Tibial nerve (tissue), 4 donors: ENCODE measurements around the gene CTAGE8. TPM values are rescaled to one million over a fixed set of nuclear protein-coding genes. Genes with fewer than 3 reads are reported as not detected.
"Not testable (repeated sequence)": the region's sequence is repeated elsewhere in the genome, so short reads cannot be mapped to it uniquely, and the experiment has no call there.

ENCODE experiments used
- DNase-seq, 2 donors: peaks; one replicate each; pipeline ENCODE4 v3.0.0-alpha.2; 2019; ENCODE audit warnings: low spot score in 2 of 2
- H3K27ac ChIP-seq, 4 donors: fragments of 200-600 bp; sonication (generic) in 3 of 4; one replicate each; pipeline ENCODE4 v1.5.1; 2017 to 2019; ENCODE audit warnings: mild to moderate bottlenecking in 1 of 4
- H3K27me3 ChIP-seq, 2 donors: fragments of 200-600 bp; sonication (generic) in 1 of 2; one replicate each; pipeline versions ENCODE4 v1.5.1 to v1.6.0; 2017 to 2019
- H3K36me3 ChIP-seq, 3 donors: fragments of 200-600 bp; sonication (generic); one replicate each; pipeline ENCODE4 v1.5.1; 2018 to 2019
- H3K4me1 ChIP-seq, 4 donors: fragments of 200-600 bp; sonication (generic) in 3 of 4; one replicate each; pipeline ENCODE4 v1.5.1; 2017 to 2019
- H3K4me3 ChIP-seq, 4 donors: fragments of 200-600 bp; sonication (generic) in 3 of 4; one replicate each; pipeline ENCODE4 v1.5.1; 2017 to 2019; ENCODE audit warnings: mild to moderate bottlenecking in 1 of 4, moderate library complexity in 1 of 4
- H3K9me3 ChIP-seq, 4 donors: fragments of 200-600 bp; sonication (generic) in 3 of 4; one replicate each; pipeline ENCODE4 v1.5.1; 2017 to 2019
- WGBS, 2 donors: methylation state at CpG; one replicate each; pipeline ENCODE4 v1.1.5; 2018; 5-methylcytosine and 5-hydroxymethylcytosine counted together
- total RNA-seq, 4 donors: library from RNA; depleted of rRNA; stranded (reverse); fragments of >200 nt; gene quantifications; one replicate each; pipeline ENCODE4 v1.1.0, GENCODE V29; 2016

Gene CTAGE8, protein sequence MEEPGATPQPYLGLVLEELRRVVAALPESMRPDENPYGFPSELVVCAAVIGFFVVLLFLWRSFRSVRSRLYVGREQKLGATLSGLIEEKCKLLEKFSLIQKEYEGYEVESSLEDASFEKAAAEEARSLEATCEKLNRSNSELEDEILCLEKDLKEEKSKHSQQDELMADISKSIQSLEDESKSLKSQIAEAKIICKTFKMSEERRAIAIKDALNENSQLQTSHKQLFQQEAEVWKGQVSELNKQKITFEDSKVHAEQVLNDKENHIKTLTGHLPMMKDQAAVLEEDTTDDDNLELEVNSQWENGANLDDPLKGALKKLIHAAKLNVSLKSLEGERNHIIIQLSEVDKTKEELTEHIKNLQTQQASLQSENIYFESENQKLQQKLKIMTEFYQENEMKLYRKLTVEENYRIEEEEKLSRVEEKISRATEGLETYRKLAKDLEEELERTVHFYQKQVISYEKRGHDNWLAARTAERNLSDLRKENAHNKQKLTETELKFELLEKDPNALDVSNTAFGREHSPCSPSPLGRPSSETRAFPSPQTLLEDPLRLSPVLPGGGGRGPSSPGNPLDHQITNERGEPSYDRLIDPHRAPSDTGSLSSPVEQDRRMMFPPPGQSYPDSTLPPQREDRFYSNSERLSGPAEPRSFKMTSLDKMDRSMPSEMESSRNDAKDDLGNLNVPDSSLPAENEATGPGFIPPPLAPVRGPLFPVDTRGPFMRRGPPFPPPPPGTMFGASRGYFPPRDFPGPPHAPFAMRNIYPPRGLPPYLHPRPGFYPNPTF
- 1 to 10 TPM in 2 of 4 donors, under 1 TPM in 1, not detected in 1; 0.60 to 1.8 (median 1.5) TPM for total RNA-seq

DNA sequence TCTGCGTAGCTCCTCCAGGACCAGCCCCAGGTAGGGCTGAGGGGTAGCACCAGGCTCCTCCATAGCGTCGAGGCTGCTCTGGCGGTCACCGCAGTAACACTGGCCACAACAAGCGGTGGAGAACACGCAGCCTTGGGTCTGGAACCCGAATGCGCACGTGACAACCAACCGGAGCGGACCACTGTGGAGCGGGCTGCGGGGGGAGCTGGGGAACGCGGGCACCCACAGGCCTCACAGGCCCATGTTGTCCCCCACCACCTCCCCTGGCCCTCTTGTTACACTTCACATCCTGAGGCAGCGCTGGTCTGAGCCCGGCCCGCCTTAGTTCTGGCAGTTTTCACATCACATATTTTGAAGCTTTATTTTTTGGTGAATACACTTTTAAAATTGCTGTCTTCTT is at the start of gene CTAGE8:
CTAGE8 (minus strand) TSS at position 101 of the 400 bp plus-strand sequence; CDS start at position 63, 38 bp downstream.
- H3K27me3 ChIP-seq, DNase-seq, H3K9me3 ChIP-seq, H3K27ac ChIP-seq, H3K4me3 ChIP-seq, H3K4me1 ChIP-seq, H3K36me3 ChIP-seq: not testable (repeated sequence)
- 87 to 97% methylated on average over 3 of the region's 19 CpGs for WGBS, 2 donors

DNA sequence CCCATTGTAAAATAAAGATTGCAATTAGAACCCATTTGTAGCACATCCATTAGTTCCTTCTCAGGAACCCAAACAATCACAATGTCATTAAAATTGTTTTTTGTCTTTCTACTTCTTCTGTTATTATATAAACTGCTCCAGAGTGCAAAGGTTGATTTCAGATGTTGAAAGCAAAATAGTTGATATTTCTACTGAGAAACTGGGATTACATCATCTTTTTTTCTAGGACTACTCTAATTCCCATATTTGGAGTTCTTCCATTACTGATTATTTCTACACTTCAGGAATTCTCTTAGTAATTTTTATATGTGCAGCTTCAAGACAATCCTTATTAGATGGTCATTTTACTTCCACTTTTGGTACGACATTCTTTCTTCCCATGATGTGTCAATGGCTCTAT is 48.4 kb upstream of the CTAGE8 start:
- not testable (repeated sequence) for H3K4me3 ChIP-seq, H3K36me3 ChIP-seq, H3K27ac ChIP-seq, DNase-seq, H3K4me1 ChIP-seq, H3K9me3 ChIP-seq, H3K27me3 ChIP-seq
- WGBS, 2 donors = 85% methylated on average over 1 of the region's 1 CpG; no CpG with 5 or more reads in 1 of the 2 donors

DNA sequence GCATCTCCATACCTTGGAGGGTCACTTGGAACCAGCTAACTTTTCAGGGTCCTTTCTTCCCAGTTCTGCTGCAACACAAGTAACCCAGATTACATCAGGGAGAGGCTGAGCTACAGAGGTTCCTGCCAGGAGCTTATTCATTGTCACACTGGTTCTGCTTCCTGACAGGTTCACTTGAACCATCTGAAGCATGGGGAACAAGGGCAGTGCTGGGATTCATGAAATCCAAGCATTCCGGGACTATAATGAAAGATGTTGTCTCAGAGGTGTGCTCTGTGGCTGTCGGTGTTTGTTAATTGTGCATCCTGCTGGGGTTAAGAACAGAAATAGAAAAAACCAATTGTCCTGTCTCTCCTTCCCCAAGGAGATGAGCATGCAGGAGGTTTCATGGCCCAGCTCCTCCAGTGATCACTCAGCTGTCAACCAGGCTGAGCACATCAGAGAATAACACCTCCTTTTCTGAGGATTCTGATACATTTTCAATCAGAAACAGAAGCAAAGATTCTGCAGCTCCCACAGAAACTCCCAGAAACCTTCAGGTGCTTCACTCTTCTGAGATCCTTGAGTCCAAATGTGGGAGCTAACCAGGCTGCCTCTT is 42.9 kb upstream of the CTAGE8 start, which contains the start of gene OR2A1:
OR2A1 (plus strand) TSS at position 548 of the 598 bp plus-strand sequence. CDS start 5,706 bp downstream, outside the sequence.
- not testable (repeated sequence) for DNase-seq, H3K9me3 ChIP-seq, H3K27ac ChIP-seq, H3K4me1 ChIP-seq, H3K36me3 ChIP-seq, H3K27me3 ChIP-seq, H3K4me3 ChIP-seq
- 71% methylated on average over 2 of the region's 2 CpGs; no CpG with 5 or more reads in 1 of the 2 donors for WGBS, 2 donors

DNA sequence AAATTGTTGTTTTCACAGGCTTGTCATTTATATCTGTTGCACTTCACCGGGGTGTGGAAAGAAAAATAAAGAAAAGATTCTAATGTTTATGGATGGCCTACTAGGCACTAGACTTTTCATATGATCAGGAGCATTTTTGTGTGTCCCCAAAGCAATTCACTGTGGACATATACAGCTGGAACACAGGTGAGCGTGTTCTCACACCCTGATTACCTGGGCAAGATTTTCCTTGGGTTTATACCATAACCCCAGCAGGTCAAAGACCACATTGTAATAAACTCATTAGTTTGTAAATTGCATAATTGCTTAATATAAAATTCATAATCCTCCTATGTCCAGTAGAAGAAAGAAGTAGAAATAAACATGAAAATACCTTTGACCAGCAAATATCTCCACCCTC is 42.1 kb upstream of the CTAGE8 start:
- not testable (repeated sequence) for H3K4me1 ChIP-seq, H3K27ac ChIP-seq, H3K36me3 ChIP-seq, DNase-seq, H3K4me3 ChIP-seq, H3K27me3 ChIP-seq, H3K9me3 ChIP-seq
- WGBS, 2 donors = 90% methylated on average over 1 of the region's 2 CpGs; no CpG with 5 or more reads in 1 of the 2 donors

DNA sequence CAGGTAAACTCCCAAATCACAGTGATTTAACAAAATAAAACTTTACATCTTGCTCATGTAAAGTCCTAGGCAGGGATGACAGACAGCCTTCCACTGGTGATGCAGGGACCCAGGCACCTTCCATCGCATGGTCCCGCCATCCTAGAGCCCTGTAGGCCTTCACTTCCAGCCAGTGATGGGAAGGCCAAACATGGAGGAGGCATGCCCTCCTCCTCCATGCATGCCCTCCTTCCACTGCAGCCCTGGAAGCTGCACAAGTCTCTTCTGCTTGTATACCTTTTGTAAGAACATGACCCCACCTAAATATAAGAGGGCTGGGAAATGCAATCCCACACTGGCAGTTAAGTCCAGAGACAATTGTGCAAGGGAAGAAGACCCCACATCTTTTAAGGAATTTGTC is 40.6 kb upstream of the CTAGE8 start:
- H3K4me1 ChIP-seq, H3K27ac ChIP-seq, H3K36me3 ChIP-seq, H3K4me3 ChIP-seq, H3K27me3 ChIP-seq, H3K9me3 ChIP-seq, DNase-seq: not testable (repeated sequence)
- WGBS, 2 donors = no CpG with 5 or more reads among the region's 2 CpGs

DNA sequence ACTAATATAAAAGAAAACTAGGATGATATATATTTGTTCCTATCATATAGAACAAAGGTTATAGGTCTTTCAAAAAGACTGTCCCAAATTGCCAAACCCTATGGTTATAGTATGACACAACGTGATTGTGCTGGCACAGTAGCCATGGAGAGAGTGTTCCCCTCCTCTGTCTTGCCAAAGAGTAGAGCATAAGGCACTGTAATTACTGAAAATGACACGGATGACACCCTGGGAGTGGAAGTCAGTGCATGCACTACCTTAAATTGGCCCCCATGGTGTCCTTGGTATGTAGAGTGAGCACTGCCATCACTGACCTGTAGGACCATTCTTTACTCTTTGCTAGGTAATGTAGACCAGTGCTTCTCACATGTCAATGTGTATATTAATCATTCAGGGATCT is 36.1 kb upstream of the CTAGE8 start:
- DNase-seq, H3K4me3 ChIP-seq, H3K9me3 ChIP-seq, H3K27me3 ChIP-seq, H3K36me3 ChIP-seq, H3K4me1 ChIP-seq, H3K27ac ChIP-seq: not testable (repeated sequence)
- no CpG with 5 or more reads among the region's 2 CpGs for WGBS, 2 donors

DNA sequence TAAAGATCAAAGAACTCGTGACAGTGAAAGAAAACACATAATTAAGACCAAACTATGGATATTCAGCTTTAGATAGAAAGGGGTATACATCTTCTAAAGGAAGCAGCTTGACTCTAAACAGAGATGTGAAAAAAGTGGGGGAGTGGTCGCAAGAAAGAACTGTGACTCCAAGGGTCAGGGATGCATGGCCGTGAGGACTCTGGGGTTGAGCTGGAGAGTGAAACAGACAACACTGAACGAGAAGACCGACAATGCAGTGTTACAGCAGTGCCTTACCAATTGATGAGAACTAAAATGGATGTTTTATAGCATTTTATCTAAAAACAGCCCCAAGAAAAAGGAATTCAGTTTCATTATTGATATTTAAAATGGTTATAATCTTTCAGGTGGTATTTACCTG is 34.5 kb upstream of the CTAGE8 start:
- DNase-seq = not testable (repeated sequence)

DNA sequence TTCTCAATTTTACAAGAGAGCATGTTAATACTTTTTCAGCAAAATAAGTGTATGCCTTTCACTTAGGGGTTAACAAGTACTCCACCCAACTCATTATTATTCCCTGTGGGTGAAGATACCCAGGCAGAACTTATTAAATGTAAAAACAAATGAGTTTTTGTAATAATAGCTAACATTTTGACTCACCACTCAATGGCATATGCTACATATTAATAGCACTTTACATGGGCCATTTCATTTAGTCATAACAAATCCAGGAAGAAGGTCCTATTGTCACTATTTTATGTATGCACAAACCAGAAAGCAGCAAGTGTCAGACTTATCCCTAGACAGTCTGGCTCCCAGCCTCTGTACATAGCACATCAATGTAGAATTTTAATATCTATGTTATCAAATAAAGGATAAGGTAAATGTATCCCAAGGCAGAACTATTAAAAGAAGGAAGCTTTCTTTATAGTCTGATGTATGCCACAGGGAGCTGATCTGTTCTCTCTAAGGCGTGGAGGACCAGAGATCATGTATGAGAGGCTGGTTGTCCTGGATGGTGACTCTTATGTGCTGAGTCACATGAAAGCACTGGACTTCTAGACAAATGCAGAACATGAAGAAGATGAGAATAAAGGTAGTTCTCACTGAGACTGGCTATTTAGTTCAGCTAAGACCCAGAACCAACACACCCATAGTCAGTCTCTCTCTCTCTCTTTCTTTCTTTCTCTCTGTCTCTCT is 33.7 kb upstream of the CTAGE8 start:
- no CpG with 5 or more reads among the region's 1 CpG for WGBS, 2 donors

More for the DNA sequence above, 34.5 kb upstream of the CTAGE8 start:
- H3K27ac ChIP-seq, H3K4me1 ChIP-seq, H3K36me3 ChIP-seq, H3K27me3 ChIP-seq, H3K9me3 ChIP-seq, H3K4me3 ChIP-seq: not testable (repeated sequence)
- WGBS, 2 donors = no CpG with 5 or more reads among the region's 5 CpGs

DNA sequence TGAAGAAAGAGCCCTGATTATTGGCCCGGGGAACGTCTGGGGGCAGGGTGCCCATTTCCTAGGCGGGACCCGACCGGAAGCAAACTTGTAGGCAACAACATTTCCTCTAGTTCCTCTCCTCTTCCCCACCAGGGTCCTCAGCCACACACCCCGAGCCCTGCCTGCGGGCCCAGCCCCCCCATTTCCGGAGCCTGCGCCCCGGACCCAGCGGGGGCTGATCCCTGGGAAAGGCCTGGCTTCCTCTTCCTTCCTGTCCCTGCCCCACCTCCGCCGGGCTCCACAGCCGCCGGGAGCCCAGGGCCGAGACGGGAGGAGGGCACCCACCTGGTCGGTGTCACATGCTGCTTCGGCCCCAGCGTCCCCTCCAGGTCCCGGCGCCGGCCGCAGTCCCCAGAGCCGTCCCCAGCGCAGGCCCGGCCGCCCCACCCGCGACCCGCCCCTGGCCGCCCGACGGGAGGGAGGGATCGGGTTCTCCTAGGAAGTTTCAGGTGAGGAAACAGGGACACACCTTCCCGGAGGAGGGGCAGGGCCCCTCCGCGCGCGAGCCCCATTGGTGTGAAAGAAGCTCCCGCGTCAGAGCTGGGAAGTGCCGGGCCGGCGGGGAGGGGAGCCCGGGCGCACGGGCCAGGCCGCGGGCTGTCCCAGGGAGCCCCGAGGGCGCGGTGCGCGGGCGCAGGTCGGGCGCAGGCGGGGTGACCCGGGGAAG is 24.9 kb upstream of the CTAGE8 start:
- not testable (repeated sequence) for H3K36me3 ChIP-seq, H3K4me1 ChIP-seq, DNase-seq, H3K27ac ChIP-seq, H3K9me3 ChIP-seq, H3K27me3 ChIP-seq
- peak overlapping the region in 1 of 4 donors; percentile 38 for H3K4me3 ChIP-seq
- WGBS, 2 donors = no CpG with 5 or more reads among the region's 60 CpGs

More for the DNA sequence above, 33.7 kb upstream of the CTAGE8 start:
- H3K36me3 ChIP-seq, H3K4me1 ChIP-seq, H3K27ac ChIP-seq, H3K27me3 ChIP-seq, H3K9me3 ChIP-seq, DNase-seq, H3K4me3 ChIP-seq: not testable (repeated sequence)

DNA sequence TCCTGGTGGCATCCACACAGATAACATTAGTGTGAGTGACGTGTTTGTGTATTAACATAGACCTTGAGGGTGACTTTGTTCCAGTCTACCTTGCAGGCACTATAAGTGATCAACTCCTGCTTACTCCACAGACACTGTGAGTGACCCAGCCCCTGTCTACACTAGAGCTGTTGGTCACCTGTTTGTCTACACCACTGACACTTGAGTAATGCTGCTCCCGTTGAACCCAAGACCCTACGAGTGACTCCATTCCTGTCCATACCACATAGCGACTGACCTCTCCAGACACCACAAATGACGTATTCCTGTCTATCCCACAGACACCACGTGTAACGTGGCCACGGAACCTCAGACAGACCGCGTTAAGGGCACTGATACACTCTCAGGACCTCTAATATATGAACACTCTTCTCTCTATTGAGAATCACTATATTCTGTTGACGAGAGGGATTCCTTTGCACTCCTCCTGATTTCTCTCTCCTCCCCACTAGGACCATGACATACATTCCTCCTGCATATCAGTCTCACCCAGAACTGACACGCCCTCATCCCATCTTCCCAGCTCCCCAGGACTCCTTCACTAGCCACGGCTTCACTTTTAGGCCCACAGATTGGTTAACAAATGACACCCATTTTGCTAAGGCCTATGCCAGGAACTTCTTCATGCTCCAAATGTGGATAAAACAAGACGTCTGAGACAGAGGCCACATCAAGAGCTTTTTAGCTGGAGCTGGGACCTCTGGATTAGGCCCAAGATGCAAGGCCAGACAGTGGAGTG is 23.5 kb upstream of the CTAGE8 start:
- H3K27me3 ChIP-seq, DNase-seq, H3K4me1 ChIP-seq, H3K36me3 ChIP-seq, H3K4me3 ChIP-seq, H3K27ac ChIP-seq, H3K9me3 ChIP-seq: not testable (repeated sequence)
- WGBS, 2 donors = 73 to 95% methylated on average over 4 to 6 of the region's 14 CpGs

DNA sequence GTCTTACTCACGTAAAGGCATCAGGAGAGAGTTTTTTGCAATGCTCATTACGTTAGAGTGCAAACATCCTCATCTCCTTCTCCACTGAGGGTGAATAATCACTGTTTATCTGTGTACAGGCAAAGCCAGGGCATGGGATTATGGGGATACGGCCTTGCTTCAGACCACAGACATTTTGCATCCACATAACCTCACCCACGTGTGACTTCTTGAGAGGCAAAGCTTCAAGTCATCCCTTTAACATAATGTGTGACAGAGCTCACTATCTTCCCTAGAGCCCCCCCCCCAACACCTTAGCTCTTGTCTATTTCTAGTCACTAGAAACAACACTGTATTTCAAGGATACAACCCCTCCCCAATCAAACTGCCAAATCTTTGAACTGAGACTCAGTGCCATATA is 22.5 kb upstream of the CTAGE8 start:
- not testable (repeated sequence) for H3K9me3 ChIP-seq
- 58 to 81% methylated on average over 2 of the region's 4 CpGs for WGBS, 2 donors

More for the DNA sequence above, 22.5 kb upstream of the CTAGE8 start:
- H3K27me3 ChIP-seq, H3K4me3 ChIP-seq, H3K4me1 ChIP-seq, H3K27ac ChIP-seq, H3K36me3 ChIP-seq, DNase-seq: not testable (repeated sequence)
